Endothelial cell of umbilical vein (primary cell): ENCODE measurements around the gene BMPER.

Experiments
- EZH2 ChIP-seq: IDR thresholded peaks from 2 replicates; pipeline ENCODE4 v1.6.1; 2012; ENCODE audit warnings: borderline replicate concordance, low read depth, mild to moderate bottlenecking, moderate library complexity, low read length, inconsistent platforms; ENCODE audit not compliant: severe bottlenecking
- FOS ChIP-seq: IDR thresholded peaks from 2 replicates; pipeline ENCODE4 v1.6.1; 2011; ENCODE audit warnings: mild to moderate bottlenecking, low read length, moderate library complexity, borderline replicate concordance; ENCODE audit not compliant: insufficient read depth
- JUN ChIP-seq: IDR thresholded peaks from 2 replicates; pipeline ENCODE4 v1.6.1; 2011; ENCODE audit warnings: borderline replicate concordance, low read depth; ENCODE audit not compliant: insufficient read length, insufficient read depth
- POLR2A ChIP-seq: IDR thresholded peaks from 2 replicates; pipeline ENCODE4 v1.6.1; 2012; ENCODE audit warnings: low read depth, mild to moderate bottlenecking, control low read depth, low read length
- POLR2AphosphoS5 ChIP-seq: IDR thresholded peaks from 2 replicates; pipeline ENCODE4 v1.6.1; 2012; ENCODE audit warnings: low read depth, mild to moderate bottlenecking, control low read depth, low read length, moderate library complexity; ENCODE audit not compliant: insufficient read depth
- TF ChIP-seq, protein P1 (sequence below), 2 donors: IDR thresholded peaks; 1 replicate in 1 of 2; 2 replicates in 1 of 2; pipeline ENCODE4 v1.5.1; 2011; ENCODE audit warnings: low read length in 2 of 2, mild to moderate bottlenecking in 2 of 2, moderate library complexity in 2 of 2, control low read depth in 1 of 2, inconsistent platforms in 1 of 2, low read depth in 1 of 2; ENCODE audit not compliant: insufficient read depth in 1 of 2; ENCODE audit errors: extremely low read depth in 1 of 2
- TF ChIP-seq, protein P2 (sequence below): IDR thresholded peaks from 2 replicates; pipeline ENCODE4 v1.6.1; 2011; ENCODE audit not compliant: insufficient read depth, insufficient read length

GRCh38 chr7:34157137-34157536 lies 251.8 kb downstream of the BMPER start:
- TF ChIP-seq POLR2A = no peak
- no peak for TF ChIP-seq FOS
- no peak for TF ChIP-seq EZH2
- TF ChIP-seq, protein P1, sequence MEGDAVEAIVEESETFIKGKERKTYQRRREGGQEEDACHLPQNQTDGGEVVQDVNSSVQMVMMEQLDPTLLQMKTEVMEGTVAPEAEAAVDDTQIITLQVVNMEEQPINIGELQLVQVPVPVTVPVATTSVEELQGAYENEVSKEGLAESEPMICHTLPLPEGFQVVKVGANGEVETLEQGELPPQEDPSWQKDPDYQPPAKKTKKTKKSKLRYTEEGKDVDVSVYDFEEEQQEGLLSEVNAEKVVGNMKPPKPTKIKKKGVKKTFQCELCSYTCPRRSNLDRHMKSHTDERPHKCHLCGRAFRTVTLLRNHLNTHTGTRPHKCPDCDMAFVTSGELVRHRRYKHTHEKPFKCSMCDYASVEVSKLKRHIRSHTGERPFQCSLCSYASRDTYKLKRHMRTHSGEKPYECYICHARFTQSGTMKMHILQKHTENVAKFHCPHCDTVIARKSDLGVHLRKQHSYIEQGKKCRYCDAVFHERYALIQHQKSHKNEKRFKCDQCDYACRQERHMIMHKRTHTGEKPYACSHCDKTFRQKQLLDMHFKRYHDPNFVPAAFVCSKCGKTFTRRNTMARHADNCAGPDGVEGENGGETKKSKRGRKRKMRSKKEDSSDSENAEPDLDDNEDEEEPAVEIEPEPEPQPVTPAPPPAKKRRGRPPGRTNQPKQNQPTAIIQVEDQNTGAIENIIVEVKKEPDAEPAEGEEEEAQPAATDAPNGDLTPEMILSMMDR (IDR thresholded peaks at IDR 0.05; ENCODE audit: extremely low read depth in 1 of 2, insufficient read depth in 1 of 2, low read depth in 1 of 2, low read length in 2 of 2) = no peak
- TF ChIP-seq, protein P2, sequence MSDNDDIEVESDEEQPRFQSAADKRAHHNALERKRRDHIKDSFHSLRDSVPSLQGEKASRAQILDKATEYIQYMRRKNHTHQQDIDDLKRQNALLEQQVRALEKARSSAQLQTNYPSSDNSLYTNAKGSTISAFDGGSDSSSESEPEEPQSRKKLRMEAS = no peak
- TF ChIP-seq POLR2AphosphoS5 = no peak
- no peak for TF ChIP-seq JUN
